PFSK-1 (cell line): ENCODE measurements around the gene HEPACAM.

Source experiments
- POLR2AphosphoS5 ChIP-seq: IDR thresholded peaks from 2 replicates; pipeline ENCODE4 v1.6.1; 2012; ENCODE audit warnings: low read depth, mild to moderate bottlenecking, control low read depth, low read length, moderate library complexity
- REST ChIP-seq, 2 experiments: IDR thresholded peaks; 2 replicates each; pipeline versions ENCODE4 v1.6.1 to v1.8.0; 2011 to 2012; ENCODE audit warnings: low read depth in 2 of 2, low read length in 2 of 2, control low read depth in 1 of 2, inconsistent platforms in 1 of 2, mild to moderate bottlenecking in 1 of 2, moderate library complexity in 1 of 2; ENCODE audit not compliant: insufficient read depth in 1 of 2

DNA sequence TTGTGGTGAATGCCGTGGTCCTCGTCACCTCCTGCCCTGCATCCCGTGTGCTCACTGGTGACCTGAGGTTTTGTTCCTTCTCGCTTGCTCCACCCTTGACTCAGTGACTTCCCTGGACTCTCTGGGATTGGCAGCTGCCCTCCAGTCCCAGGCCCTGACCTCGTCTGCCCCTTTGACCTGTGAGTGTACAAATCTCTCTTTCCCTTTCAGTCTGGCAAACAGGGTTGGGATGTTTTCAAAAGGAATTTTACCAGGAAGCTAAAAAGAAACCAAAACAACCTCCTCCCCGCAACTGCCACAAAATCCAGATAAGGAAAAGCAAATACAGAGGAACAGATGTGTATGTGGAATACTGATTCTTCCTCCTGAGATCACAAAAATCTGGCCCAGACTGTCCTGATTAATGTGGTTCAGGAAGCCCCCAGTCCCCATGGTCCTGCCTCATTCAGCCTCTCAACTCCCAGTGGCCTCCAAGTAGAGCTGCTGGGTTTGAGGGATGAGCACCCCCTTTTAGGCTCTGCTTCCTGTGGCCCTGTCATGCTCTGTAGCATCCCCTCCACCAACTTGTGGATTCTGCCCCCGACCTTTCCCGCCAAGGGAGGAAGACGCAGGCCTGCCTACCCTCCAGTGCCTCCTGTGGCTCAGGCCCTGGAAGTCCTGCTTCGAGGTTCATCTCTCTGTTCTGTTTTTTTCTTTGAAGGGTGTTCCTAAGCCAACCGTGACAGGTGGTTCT is 53.3 kb downstream of the HEPACAM start:
- TF ChIP-seq POLR2AphosphoS5 (no peak), REST (IDR thresholded peaks at IDR 0.05; ENCODE audit: insufficient read depth in 1 of 2, low read depth in 2 of 2, low read length in 2 of 2) (no peak)
